Osteocyte (in vitro differentiated cells): ENCODE data around the gene BAG3. TPM values are rescaled to one million over a fixed set of nuclear protein-coding genes. Genes with fewer than 3 reads are reported as not detected.

Source experiments
- DNase-seq: peaks from one replicate; pipeline ENCODE4 v3.0.0; 2021; ENCODE audit warnings: mixed read lengths; ENCODE audit not compliant: unreplicated experiment; ENCODE audit errors: extremely low spot score
- H3K27ac Mint-ChIP-seq: one replicate; pipeline ENCODE4 v1.8.0; 2021; ENCODE audit warnings: mild to moderate bottlenecking, mixed read lengths; ENCODE audit not compliant: unreplicated experiment
- H3K27me3 Mint-ChIP-seq: one replicate; pipeline ENCODE4 v1.8.0; 2021; ENCODE audit warnings: mixed read lengths; ENCODE audit not compliant: unreplicated experiment
- H3K36me3 Mint-ChIP-seq: one replicate; pipeline ENCODE4 v1.8.0; 2021; ENCODE audit warnings: mixed read lengths; ENCODE audit not compliant: unreplicated experiment
- H3K4me1 Mint-ChIP-seq: one replicate; pipeline ENCODE4 v1.8.0; 2021; ENCODE audit warnings: mixed read lengths; ENCODE audit not compliant: unreplicated experiment
- H3K4me3 Mint-ChIP-seq: one replicate; pipeline ENCODE4 v1.8.0; 2021; ENCODE audit warnings: mild to moderate bottlenecking, moderate library complexity, mixed read lengths; ENCODE audit not compliant: unreplicated experiment
- H3K9me3 Mint-ChIP-seq: one replicate; pipeline ENCODE4 v1.8.0; 2021; ENCODE audit warnings: mixed read lengths; ENCODE audit not compliant: unreplicated experiment
- total RNA-seq: library from RNA; stranded (reverse); gene quantifications from 2 replicates; pipeline ENCODE4 v1.2.1, GENCODE V29; 2021
- TF ChIP-seq, protein P1 (sequence below): fragments of 200-600 bp; sonication (generic); IDR thresholded peaks from 2 replicates; pipeline ENCODE4 v1.5.0; 2021; ENCODE audit warnings: antibody characterized with exemption, mild to moderate bottlenecking, moderate library complexity

Gene BAG3
- total RNA-seq, 1 donor from 2014 or later = 41.0 TPM

GRCh38 chr10:119689016-119689580, 37.9 kb downstream of the BAG3 start:
- Mint-ChIP-seq H3K27me3 (no peaks in the 10 kb centered on the region), H3K27ac (no peak overlapping the region), H3K4me3 (no peak overlapping the region), H3K36me3 (no peaks in the 10 kb centered on the region), H3K9me3 (no peaks in the 10 kb centered on the region), H3K4me1 (peaks cover 12% of the 10 kb centered on the region)
- TF ChIP-seq, protein P1, sequence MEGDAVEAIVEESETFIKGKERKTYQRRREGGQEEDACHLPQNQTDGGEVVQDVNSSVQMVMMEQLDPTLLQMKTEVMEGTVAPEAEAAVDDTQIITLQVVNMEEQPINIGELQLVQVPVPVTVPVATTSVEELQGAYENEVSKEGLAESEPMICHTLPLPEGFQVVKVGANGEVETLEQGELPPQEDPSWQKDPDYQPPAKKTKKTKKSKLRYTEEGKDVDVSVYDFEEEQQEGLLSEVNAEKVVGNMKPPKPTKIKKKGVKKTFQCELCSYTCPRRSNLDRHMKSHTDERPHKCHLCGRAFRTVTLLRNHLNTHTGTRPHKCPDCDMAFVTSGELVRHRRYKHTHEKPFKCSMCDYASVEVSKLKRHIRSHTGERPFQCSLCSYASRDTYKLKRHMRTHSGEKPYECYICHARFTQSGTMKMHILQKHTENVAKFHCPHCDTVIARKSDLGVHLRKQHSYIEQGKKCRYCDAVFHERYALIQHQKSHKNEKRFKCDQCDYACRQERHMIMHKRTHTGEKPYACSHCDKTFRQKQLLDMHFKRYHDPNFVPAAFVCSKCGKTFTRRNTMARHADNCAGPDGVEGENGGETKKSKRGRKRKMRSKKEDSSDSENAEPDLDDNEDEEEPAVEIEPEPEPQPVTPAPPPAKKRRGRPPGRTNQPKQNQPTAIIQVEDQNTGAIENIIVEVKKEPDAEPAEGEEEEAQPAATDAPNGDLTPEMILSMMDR = no peak
- DNase-seq = no peak

DNA sequence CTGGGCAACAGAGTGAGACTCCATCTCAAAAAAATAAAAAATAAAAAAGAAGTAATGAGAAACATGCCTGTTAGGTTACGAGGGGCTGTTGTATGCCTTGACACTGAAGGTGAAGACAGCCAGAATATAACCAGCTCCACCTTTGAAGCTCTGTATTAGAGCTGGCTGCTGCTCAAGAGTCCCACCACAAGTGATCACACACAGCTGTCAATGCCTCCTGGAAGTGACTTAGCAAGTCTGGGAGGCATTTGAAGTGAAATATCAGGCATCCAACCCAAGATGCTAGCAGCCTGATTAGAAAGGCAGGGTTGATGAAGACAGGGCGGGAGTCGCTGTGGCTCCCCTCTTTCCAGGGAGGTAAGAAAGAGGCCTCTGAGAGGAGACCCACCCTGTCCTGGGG, 40.5 kb downstream of the BAG3 start:
- H3K4me3 Mint-ChIP-seq = no peak overlapping the region
- no peak for DNase-seq
- TF ChIP-seq, protein P1 = no peak
- H3K27ac Mint-ChIP-seq = no peak overlapping the region
- no peaks in the 10 kb centered on the region for H3K9me3 Mint-ChIP-seq
- H3K27me3 Mint-ChIP-seq = no peaks in the 10 kb centered on the region
- H3K36me3 Mint-ChIP-seq = no peaks in the 10 kb centered on the region
- H3K4me1 Mint-ChIP-seq = peaks cover 9% of the 10 kb centered on the region

DNA sequence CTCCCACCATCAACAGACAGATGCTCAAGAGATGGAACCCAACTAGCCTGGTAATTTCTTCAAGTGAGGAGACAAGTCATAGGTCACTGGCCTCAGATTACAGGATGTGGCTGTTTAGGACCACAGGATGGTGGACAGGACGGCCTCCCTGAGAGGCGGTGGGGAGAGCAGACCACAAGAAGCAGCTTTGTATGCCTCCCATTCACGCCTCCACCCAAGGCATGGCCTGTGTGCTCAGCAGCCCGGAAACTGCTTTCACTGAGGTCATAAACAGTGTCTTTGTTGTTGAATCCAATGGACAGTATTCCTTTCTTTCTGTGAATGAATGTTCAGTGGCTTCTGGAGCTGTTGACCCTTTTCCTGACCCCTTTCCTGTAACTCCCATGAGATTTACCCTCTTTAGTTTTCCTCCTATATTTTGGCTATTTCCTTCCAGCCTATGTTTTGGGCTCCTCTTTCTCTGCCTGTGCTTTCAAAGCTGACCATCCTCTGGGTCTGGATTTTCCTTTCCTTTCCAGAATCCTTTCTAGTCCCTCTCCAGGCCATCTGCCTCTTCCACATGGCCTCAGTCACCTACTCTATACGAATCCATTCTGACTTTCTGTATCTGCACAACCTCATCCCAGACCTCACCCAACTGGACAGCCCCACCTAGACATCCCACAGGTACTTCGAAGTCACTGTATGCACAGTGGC, 42.2 kb downstream of the BAG3 start:
- Mint-ChIP-seq H3K27ac (no peak overlapping the region), H3K4me1 (peaks cover 3% of the 10 kb centered on the region), H3K27me3 (no peaks in the 10 kb centered on the region), H3K4me3 (no peak overlapping the region), H3K9me3 (no peaks in the 10 kb centered on the region), H3K36me3 (no peaks in the 10 kb centered on the region)
- TF ChIP-seq, protein P1 = no peak
- DNase-seq = no peak

DNA sequence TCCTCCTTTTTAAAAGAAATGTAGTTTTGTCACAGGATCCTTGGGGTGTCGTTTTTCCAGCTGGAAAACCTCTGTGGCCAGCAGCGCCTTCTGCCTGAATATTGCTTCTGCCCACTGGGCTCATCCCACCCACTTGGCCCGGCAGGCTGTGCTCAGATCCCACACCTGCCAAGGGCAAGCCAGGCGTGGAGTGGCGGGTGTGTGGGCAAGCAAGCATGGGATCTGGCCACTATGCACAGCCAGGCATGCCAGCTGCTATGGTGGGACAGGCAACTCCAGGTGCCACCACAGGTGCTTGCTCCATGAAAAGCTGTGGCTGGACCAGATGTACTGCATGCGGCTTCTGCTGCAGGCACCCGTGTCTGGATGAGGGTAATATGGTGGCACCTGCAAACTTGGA, 43.4 kb downstream of the BAG3 start:
- Mint-ChIP-seq H3K4me1 (peaks cover 3% of the 10 kb centered on the region), H3K9me3 (no peaks in the 10 kb centered on the region), H3K36me3 (no peaks in the 10 kb centered on the region), H3K4me3 (no peak overlapping the region), H3K27me3 (no peaks in the 10 kb centered on the region), H3K27ac (no peak overlapping the region)
- DNase-seq = no peak
- TF ChIP-seq, protein P1 = no peak

DNA sequence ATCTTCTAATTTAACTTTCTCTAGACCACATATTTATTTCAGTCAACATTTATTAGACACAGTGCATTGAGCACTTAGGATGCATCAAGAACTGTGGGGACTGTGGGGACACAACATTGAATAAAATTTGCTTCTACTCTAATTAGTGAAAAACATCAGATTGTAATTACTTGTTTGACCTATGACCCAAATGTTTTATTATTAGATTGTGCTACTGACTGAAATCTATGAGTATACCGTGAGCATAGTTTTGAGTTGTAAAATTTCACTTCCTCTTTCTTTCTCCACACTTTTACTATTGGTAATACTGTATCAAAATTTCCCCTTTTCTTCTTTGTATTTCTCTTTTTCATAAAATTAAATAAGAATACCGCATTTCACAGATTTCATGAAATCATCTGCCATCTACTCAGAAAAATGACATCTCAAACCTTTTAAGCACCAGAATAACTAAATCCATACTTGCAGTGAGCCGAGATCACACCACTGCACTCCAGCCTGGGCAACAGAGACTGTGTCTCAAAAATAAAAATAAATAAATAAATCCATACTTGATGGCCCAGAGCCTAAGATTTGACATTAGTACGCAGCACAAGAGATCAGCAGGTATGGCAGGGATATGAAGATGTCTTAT, 49.3 kb downstream of the BAG3 start:
- peaks cover 2% of the 10 kb centered on the region for H3K36me3 Mint-ChIP-seq
- no peaks in the 10 kb centered on the region for H3K9me3 Mint-ChIP-seq

More for the DNA sequence above, 49.3 kb downstream of the BAG3 start:
- TF ChIP-seq, protein P1 = no peak
- Mint-ChIP-seq H3K27ac (no peak overlapping the region), H3K4me3 (no peak overlapping the region), H3K27me3 (peaks cover 9% of the 10 kb centered on the region), H3K4me1 (peaks cover 7% of the 10 kb centered on the region)
- DNase-seq = no peak
